ENCODE data around the gene RNF8. TPM values are rescaled to one million over a fixed set of nuclear protein-coding genes. Genes with fewer than 3 reads are reported as not detected.
"Not testable (repeated sequence)": the region's sequence is repeated elsewhere in the genome, so short reads cannot be mapped to it uniquely, and the experiment has no call there.

RNF8 gene
- 13.3 and 18.3 TPM in 2 replicates for polyA plus RNA-seq (2011; rRNA removed)
- polyA minus RNA-seq (2011; rRNA and poly(A)+ RNA removed): 5.1 and 7.6 TPM in 2 replicates

GRCh38 chr6:37353761-37354525 is at the start of gene RNF8:
Gene RNF8 (plus strand): TSS chr6:37353983. CDS start chr6:37354165, 182 bp downstream.
- Histone ChIP-seq H3K4me3 (ENCODE audit: low read depth, low read length) (peak within 1 kb of the TSS; percentile 96), H3K36me3 (ENCODE audit: control insufficient read depth, insufficient read depth, low read length) (no peaks in the 10 kb centered on the region), H3K27me3 (ENCODE audit: control insufficient read depth, insufficient read depth, low read length) (no peaks in the 10 kb centered on the region)
- peak; percentile 34 for DNase-seq (ENCODE audit: low read depth)
- ChIA-PET POLR2A (interaction anchor here (0.6 kb wide), 2 partner anchors 73 to 155 kb away, joined by 3 to 5 read pairs; no protein-coding TSS in a partner anchor), CTCF (interaction anchor here (1.0 kb wide), 1 partner anchor 28 kb away, joined by 4 read pairs; no protein-coding TSS in a partner anchor)
- TF ChIP-seq CTCF (IDR thresholded peaks at IDR 0.05; ENCODE audit: insufficient read depth, low read depth, low read length): no peak

GRCh38 chr6:37304766-37305165 is 49.0 kb upstream of the RNF8 start:
- Histone ChIP-seq H3K4me3 (ENCODE audit: low read depth, low read length) (no peak overlapping the region), H3K27me3 (ENCODE audit: control insufficient read depth, insufficient read depth, low read length) (no peaks in the 10 kb centered on the region), H3K36me3 (ENCODE audit: control insufficient read depth, insufficient read depth, low read length) (0 out of 2 replicates have a peak, but pooled peaks cover 3% of the 10 kb centered on the region)
- POLR2A ChIA-PET: no interaction called here
- no peak for TF ChIP-seq CTCF (IDR thresholded peaks at IDR 0.05; ENCODE audit: insufficient read depth, low read depth, low read length)
- CTCF ChIA-PET: interaction anchor here (0.6 to 2.9 kb wide), 7 partner anchors 8 to 388 kb away, joined by 3 to 18 read pairs (median 4); no protein-coding TSS in a partner anchor
- DNase-seq (ENCODE audit: low read depth): no peak

GRCh38 chr6:37305841-37306425 is 47.9 kb upstream of the RNF8 start:
- no peak overlapping the region for H3K4me3 ChIP-seq (ENCODE audit: low read depth, low read length)
- POLR2A ChIA-PET: no interaction called here
- H3K36me3 ChIP-seq (ENCODE audit: control insufficient read depth, insufficient read depth, low read length): 0 out of 2 replicates have a peak, but pooled peaks cover 3% of the 10 kb centered on the region
- no peaks in the 10 kb centered on the region for H3K27me3 ChIP-seq (ENCODE audit: control insufficient read depth, insufficient read depth, low read length)
- no peak for DNase-seq (ENCODE audit: low read depth)
- no peak for TF ChIP-seq CTCF (IDR thresholded peaks at IDR 0.05; ENCODE audit: insufficient read depth, low read depth, low read length)
- CTCF ChIA-PET: interaction anchor here (0.8 to 1.3 kb wide), 2 partner anchors 9 to 10 kb away, joined by 3 to 4 read pairs; no protein-coding TSS in a partner anchor

GRCh38 chr6:37306624-37307222 is 47.1 kb upstream of the RNF8 start:
- H3K36me3 ChIP-seq (ENCODE audit: control insufficient read depth, insufficient read depth, low read length): 0 out of 2 replicates have a peak, but pooled peaks cover 3% of the 10 kb centered on the region
- ChIA-PET CTCF (interaction anchor here (1.0 to 1.9 kb wide), 2 partner anchors 17 to 19 kb away, joined by 3 to 8 read pairs; no protein-coding TSS in a partner anchor), POLR2A (no interaction called here)
- H3K27me3 ChIP-seq (ENCODE audit: control insufficient read depth, insufficient read depth, low read length): no peaks in the 10 kb centered on the region
- H3K4me3 ChIP-seq (ENCODE audit: low read depth, low read length): no peak overlapping the region
- no peak for DNase-seq (ENCODE audit: low read depth)
- TF ChIP-seq CTCF (IDR thresholded peaks at IDR 0.05; ENCODE audit: insufficient read depth, low read depth, low read length): no peak

GRCh38 chr6:37307484-37307883 is 46.3 kb upstream of the RNF8 start:
- H3K36me3 ChIP-seq (ENCODE audit: control insufficient read depth, insufficient read depth, low read length); H3K4me3 ChIP-seq (ENCODE audit: low read depth, low read length); DNase-seq (ENCODE audit: low read depth); POLR2A ChIA-PET; H3K27me3 ChIP-seq (ENCODE audit: control insufficient read depth, insufficient read depth, low read length): not testable (repeated sequence)
- CTCF ChIA-PET: interaction anchor here (0.9 to 1.9 kb wide), 3 partner anchors 17 to 381 kb away, joined by 3 to 8 read pairs (median 3); no protein-coding TSS in a partner anchor
